Activated naive CD4-positive, alpha-beta T cell treated with anti-CD3 and anti-CD28 coated beads, Interleukin-2, amount 50 U/mL, for 16 hours (primary cell): ENCODE data around the gene CPNE4.

Experiments
- DNase-seq: peaks from one replicate; pipeline ENCODE4 v3.0.0-alpha.2; 2020

The CPNE4 gene

GRCh38 chr3:131795390-131796090 is 239.3 kb downstream of the CPNE4 start:
- DNase-seq: no peak

DNA sequence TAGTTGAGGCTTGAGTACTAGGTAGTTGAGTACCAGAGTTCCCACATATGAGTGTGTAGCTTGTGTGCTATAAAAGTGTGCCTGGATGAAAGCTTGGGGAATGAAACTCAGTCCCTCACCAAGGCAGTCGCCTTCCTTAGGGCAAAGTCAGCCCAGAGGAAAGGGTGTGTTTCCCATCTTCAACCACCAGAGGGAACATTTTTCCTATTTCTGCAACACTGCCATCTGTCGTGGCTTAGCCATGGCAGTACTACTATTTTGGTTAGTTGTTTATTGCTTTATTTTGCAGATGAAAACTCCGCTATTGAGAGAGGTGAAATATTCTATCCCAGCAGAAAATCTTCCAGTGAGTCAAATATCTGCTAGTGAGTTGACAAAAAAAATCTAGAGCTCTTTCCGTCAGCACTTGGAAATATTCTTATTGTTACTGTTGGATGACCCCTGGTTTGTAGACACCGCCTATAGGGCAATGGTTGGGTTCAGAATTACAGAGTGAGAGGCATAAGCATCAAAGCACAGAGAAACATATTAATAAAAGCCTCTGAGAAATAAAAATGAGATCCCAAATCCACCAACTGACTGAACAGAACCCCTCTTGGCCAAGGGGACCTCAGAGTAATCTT is 239.9 kb downstream of the CPNE4 start:
- no peak for DNase-seq

DNA sequence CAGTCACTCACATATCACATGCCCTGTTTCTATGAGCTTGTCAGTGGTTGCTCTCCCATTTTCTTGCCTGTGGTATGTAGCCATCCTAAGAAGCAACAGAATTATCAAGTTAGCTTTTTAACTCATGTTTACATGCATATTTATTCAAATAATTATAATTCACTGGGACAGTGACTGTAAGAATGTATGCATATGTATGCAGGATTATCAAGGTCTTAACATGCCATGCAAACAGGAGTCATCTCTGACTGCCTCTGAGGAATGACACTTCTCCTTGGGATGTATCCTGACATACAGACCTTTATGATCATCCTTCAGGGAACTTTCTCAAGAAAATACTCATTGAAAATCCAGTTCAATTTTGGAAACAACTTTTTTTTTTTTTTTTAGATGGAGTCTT is 240.9 kb downstream of the CPNE4 start:
- DNase-seq: no peak

GRCh38 chr3:131789188-131789587 is 245.6 kb downstream of the CPNE4 start:
- DNase-seq: no peak

DNA sequence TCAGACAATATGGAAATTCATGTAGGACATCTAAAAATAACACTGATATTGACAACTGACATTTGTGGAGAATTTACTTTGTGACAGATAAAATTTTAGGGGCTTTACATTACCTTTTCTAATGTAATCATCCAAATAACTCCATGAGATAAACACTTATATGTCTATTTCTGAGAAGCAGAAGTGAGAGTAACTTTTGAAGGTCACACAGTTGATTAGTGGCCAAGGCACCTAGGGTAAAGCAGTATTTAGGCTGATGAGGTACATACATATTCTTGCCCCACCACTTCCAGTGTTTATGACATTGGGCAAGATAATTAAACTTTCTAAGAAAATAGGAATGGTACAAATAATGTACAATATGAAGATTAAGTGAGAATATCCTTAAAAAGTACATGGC is 248.4 kb downstream of the CPNE4 start:
- no peak for DNase-seq

DNA sequence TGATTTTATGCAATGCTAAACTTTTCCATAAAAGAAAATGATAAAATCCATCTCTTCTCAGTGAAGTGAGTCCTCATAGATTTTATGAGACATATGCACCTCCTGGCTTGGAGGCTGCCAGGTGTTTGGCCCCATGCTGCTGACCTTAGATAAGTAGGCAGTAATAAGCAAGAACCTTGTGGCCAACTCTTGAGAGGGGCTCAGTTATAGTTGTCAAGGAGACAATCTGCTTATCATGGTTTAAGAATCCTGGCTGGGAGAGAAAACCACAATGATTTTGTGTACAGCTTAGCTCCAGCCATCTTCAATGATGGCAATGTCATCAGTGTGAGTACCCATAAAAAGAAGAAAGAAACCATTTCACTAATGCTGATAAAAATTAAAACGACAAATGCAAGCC is 252.1 kb downstream of the CPNE4 start:
- no peak for DNase-seq

DNA sequence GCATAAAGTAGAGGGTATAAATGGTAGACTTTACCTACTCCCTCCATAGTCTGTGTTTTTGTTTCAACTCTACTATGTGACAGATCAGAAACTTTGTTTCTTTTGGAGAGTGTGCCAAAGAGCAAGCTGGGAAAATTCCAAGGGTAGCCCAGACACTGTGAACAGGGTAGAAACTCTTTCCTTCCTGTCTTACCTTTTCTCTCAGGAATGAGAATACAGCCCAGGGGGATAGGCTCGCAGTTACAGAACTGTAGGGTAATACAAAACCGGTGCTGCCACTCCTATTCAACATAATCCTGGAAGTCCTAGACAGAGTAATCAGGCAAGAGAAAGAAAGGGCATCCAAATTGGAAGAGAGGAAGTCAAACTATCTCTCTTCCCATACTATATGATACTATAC is 256.3 kb downstream of the CPNE4 start:
- DNase-seq: no peak

- DNase-seq: no peak
These were observed 259.2 kb downstream of the CPNE4 start for GRCh38 chr3:131775650-131776049.

DNA sequence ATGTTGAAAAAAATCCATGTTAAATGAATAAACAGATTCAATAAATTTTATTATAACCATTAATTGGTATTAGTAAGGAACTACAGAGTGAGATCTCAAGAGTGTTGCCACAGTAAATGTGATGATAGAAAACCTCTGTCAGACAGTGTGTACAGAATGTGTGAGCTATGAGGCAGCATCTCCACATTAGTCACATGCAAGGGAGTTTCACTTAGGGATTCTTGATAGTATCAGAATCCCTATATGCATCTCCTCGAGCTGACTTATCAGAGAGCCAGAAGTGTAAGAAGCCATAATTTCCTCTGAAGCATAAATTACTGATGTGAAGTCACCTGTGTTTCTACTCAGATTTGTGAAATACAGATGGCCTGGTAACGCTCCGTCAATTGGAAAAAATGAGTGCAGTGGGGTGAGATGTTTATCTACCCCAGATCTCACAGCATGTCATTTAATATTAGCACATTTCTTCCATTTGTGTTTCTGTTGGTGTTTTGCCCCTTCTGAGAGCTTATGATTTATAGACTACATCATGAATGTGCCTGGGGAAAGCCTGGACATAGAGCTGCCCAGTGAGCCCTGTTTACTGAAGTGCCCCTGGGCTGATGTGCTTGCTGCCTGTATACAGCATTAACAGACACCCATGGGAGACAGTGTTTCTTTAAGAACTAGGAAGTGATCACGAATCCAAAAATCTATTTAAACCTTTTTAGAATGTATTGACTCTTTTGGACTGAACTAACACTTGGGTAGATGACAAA is 262.4 kb downstream of the CPNE4 start:
- DNase-seq: no peak

GRCh38 chr3:131762981-131763564 is 271.7 kb downstream of the CPNE4 start:
- no peak for DNase-seq

DNA sequence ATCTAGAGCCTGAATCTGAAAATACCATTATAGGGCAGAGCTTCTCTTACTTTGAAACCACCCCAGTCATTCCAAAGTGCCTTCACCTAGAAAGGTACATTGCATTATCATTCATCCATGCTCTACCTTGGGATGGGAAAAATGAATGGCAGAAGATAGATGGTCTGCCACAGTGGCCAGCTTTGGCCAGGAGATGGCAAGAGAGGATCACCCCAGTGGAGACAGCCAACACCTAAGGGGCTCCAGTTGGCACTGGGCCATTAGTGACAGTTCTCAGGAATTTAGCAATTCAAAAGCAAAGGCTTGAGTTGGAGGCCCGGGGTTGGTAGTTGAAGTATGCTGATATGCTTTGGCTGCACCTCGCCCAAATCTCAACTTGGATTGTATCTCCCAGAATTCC is 278.4 kb downstream of the CPNE4 start:
- DNase-seq: no peak

GRCh38 chr3:131755380-131755779 is 279.4 kb downstream of the CPNE4 start:
- no peak for DNase-seq

DNA sequence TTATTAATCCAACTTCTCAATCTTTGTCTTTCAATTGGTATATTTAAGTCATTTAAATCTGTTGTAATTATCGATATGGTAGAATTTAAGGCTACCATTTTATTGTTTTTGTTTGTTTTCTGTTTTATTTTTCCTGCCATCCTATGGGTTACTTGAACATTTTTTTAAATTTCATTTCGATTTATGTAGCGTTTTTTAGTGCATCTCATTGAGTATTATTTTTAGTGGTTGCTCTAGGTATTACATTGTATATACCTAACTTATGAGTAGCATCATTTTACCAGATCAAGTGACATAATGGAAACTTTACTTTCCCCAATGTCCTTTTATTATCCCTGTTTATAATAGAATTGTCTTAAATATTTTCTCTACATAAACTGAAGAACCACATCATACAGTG is 284.6 kb downstream of the CPNE4 start:
- DNase-seq: no peak

GRCh38 chr3:131749826-131750225 is 285.0 kb downstream of the CPNE4 start:
- DNase-seq: no peak

DNA sequence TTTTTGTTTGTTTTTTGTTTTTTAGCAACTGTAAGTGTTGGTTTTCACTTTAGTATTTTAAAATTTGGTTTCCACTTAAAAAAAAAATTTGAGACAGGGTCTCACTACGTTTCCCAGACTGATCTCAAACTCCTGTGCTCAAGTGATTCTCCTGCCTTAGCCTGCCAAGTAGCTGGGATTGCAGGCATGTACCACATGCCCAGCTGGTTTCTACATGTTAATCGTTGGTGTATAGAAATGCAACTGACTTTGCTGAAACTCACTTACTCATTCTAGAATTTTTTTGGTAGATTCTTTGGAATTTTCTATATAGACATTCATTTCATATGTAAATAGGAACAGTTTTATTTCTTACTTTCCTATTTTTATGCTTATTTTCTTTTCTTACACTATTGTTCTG is 287.3 kb downstream of the CPNE4 start:
- no peak for DNase-seq

GRCh38 chr3:131744765-131745164 is 290.0 kb downstream of the CPNE4 start:
- DNase-seq: no peak

DNA sequence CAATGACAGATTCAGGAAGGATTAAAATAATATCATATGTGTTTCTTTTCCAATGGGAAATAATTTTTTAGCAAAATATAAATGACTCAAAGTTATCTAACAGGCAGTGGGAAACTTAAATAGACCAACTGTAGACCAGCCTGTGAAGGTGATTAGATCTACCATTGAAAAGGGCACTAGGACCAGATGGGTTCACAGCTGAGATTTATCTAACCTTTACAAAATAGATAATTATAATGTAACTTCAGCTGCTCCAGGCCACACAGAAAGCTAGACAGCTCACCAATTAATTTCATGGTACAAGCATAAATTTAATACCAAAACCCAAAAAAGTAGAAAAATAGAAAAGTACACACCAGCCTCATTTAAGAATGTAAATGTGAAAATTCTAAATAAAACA is 291.7 kb downstream of the CPNE4 start:
- DNase-seq: no peak

DNA sequence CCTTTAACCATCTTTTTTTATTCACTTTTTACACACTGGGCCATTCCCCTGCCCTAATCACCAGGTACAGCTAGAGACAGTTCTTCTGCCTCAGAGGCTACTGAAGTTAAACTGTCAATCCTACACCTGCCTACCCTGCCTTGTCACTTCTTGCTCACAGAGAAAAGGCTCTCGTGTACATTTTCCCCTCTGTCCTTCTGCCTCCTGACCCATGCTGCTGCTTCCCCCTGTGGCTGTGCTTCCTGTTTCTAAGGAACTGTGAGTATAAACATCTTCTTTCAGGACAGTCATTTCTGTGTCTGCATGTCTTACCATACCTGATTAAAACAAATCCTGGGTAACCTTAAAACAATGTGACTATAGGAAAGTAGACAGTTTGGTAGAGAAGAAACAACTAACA is 295.6 kb downstream of the CPNE4 start:
- no peak for DNase-seq

DNA sequence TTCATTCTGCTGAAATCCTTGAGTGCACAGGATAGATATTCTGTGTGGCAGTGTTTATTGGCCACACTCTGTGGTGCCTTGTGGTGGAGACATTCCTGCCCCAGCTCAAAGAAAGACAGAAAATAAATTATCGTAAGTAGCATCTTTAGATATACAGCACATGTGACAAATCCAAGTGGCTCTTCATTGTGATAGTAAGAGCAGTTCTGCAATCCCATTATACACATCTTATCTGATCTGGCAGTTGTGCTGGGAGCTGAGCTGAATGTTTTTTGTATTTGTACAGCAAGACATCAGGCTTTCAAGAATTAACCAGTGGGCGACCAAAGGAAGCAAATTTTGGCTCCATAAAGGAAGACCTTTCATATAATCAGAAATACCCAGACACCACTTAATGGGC is 296.7 kb downstream of the CPNE4 start:
- DNase-seq: no peak

GRCh38 chr3:131735544-131735943 is 299.3 kb downstream of the CPNE4 start:
- no peak for DNase-seq

DNA sequence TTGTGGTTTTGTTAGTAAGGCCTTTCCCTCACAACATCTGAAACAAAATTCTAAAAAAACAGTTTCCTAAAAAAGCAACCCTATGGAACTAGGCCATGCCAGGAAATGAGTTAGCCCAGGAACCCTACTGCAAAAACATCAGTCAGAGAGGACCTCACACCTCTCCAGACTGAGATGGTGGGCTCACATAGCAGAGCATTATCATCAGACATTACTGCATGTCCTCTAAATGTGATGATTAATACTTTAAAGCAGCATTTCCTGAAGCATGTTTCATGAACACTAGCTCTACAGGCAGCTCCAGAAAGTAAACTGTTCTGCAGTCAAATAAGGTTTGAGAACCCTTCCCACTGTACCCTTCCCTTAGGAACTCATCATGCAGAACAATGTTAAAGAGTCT is 299.7 kb downstream of the CPNE4 start:
- no peak for DNase-seq

GRCh38 chr3:131733086-131733841 is 301.6 kb downstream of the CPNE4 start:
- no peak for DNase-seq

GRCh38 chr3:131731709-131732108 is 303.1 kb downstream of the CPNE4 start:
- peak; percentile 16 for DNase-seq
